ENCODE measurements around the gene RAF1.
"Not testable (repeated sequence)": the region's sequence is repeated elsewhere in the genome, so short reads cannot be mapped to it uniquely, and the experiment has no call there.

DNA sequence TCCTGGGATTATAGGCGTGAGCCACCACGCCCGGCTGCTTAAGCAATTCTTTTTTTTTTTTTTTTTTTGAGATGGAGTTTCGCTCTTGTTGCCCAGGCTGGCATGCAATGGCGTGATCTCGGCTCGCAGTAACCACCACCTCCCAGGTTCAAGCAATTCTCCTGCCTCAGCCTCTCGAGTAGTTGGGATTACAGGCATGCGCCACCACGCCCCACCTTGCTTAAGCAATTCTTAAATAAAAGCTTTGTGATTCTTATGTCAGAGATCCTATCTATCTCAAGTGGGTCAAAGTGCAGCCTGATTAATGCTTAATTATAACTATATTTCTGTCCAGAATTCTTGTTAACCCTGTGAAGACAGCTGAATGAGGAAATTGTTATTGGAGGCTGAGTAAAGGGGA lies 37.7 kb upstream of the RAF1 start:
- TF ChIP-seq CTCF, POLR2A (IDR thresholded peaks at IDR 0.05): not testable (repeated sequence)
